GM12874 (cell line): ENCODE results near the gene ADAMTS14.

Source experiments
- CTCF ChIP-seq: IDR thresholded peaks from 2 replicates; pipeline ENCODE4 v1.5.1; 2011; ENCODE audit warnings: low read depth, mild to moderate bottlenecking, control low read depth, low read length, moderate library complexity; ENCODE audit not compliant: insufficient read depth

The ADAMTS14 gene

GRCh38 chr10:70782746-70783680, 110.7 kb downstream of the ADAMTS14 start:
- TF ChIP-seq CTCF: no peak

GRCh38 chr10:70784016-70784415, 111.7 kb downstream of the ADAMTS14 start:
- TF ChIP-seq CTCF: no peak

- TF ChIP-seq CTCF: no peak
Measured at GRCh38 chr10:70784471-70784870, 112.2 kb downstream of the ADAMTS14 start.

GRCh38 chr10:70785190-70785589, 112.9 kb downstream of the ADAMTS14 start, which contains the start of gene TBATA:
TBATA (minus strand) TSS chr10:70785377; CDS start chr10:70783379, 1,998 bp downstream.
- no peak for TF ChIP-seq CTCF

GRCh38 chr10:70786799-70787415, 114.6 kb downstream of the ADAMTS14 start:
- TF ChIP-seq CTCF: no peak

- TF ChIP-seq CTCF: no peak
Measured at GRCh38 chr10:70791386-70792039, 119.2 kb downstream of the ADAMTS14 start.

GRCh38 chr10:70795613-70796012, 123.3 kb downstream of the ADAMTS14 start:
- no peak for TF ChIP-seq CTCF
